ENCODE measurements around the gene SNX3. TPM values are rescaled to one million over a fixed set of nuclear protein-coding genes. Genes with fewer than 3 reads are reported as not detected.

SNX3 gene
- total and polyA plus RNA-seq, 9 donors, result 140 to 437 (median 180) TPM

DNA sequence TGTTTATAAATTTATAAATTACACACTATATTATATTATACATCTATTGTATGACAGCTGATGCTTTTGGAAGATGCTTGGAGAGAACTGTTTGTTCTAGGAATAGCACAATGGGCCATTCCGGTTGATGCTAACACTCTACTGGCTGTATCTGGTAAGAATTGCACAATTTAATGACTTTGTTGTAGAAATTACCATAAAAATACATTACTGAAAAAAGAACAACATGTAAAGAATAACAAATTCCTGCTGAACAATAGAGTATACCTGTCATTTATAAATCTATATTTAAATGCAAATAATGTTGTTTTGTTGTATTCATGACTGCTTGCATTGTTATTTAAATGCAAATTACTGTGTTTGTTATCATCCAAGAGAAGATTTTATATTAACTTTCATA lies 80.6 kb downstream of the SNX3 start:
- no peaks in the 10 kb centered on the region for H3K36me3 ChIP-seq
- H3K4me3 ChIP-seq, result no peak overlapping the region
- H3K9me3 ChIP-seq, result no peaks in the 10 kb centered on the region
- intact Hi-C loops (cut with DNase I), result no loop called here
- no peak overlapping the region for H3K27ac ChIP-seq
- TF ChIP-seq EP300 (IDR thresholded peaks at IDR 0.05) (no peak), POLR2A (IDR thresholded peaks at IDR 0.05) (no peak), CTCF (IDR thresholded peaks at IDR 0.05) (no peak)
- WGBS, 3 donors, result 23 to 26% (median 25%) methylated on average over 1 of the region's 1 CpG
- H3K4me1 ChIP-seq (ENCODE audit: insufficient read depth), result peaks cover 2% of the 10 kb centered on the region
- no peaks in the 10 kb centered on the region for H3K27me3 ChIP-seq
- DNase-seq, result no peak

DNA sequence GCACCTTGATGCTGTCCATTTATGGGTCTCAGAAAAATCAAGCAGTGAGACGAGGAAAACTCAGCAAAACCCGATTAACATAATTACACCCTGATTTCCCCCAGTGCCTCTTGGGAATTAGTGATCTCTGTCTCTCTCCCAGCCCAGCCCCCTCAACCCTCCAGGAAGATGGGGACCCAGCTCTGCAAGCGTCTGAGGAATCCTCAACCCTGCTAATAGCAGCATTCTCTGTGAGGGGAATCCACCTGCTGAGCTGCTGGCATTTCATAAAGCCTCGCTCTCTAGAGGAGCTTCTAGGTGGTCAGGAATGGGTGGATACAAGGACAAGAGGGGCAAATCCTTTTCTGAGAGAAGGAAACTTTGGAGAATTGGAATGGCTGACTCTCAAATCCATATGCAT lies 81.1 kb downstream of the SNX3 start:
- WGBS, 3 donors, result 8 to 19% (median 16%) methylated on average over 4 of the region's 4 CpGs

DNA sequence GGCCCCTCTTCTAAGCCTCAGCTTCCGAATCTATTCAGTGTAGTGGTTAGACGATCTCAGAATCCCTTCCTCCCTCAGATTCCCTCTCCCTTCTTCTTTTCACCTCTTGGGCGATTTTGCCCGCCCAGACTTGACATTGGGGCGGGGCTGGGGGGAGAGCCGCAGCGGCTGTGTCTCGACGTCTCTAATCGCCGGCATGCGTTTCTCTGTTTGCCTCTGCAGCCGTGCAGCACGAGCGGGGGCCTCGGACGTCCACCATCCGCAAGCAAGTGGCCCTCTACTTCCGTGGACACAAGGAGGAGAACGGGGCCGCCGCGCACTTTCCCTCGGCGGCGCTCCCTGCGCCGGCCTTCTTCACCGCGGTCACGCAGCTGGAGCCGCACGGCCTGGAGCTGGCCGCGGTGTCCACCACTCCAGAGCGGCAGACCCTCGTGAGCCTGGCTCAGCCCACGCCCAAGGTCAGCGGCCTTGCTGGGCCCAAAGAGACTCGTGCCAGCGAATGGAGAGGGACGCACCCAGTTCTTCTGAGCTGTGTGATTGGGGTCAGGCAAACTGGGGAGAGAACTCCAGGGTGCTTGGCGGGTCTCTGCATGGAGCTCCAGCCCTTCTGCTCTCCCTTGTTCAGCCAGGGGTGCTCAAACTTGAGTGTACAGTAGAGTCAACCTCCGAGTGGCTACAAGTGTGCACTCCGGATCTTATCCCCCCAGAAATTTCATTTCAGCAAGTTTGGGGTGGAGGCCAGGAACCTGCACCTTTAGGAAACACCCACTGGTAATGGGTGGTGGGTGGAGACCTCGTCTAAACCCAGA lies 84.4 kb downstream of the SNX3 start:
- TF ChIP-seq POLR2A (IDR thresholded peaks at IDR 0.05), result no peak
- TF ChIP-seq EP300 (IDR thresholded peaks at IDR 0.05), result no peak
- no peak for TF ChIP-seq CTCF (IDR thresholded peaks at IDR 0.05)

More for the DNA sequence above, 81.1 kb downstream of the SNX3 start:
- H3K27ac ChIP-seq, result no peak overlapping the region
- H3K9me3 ChIP-seq, result no peaks in the 10 kb centered on the region
- no peak overlapping the region for H3K4me3 ChIP-seq
- no peaks in the 10 kb centered on the region for H3K27me3 ChIP-seq
- peaks cover 2% of the 10 kb centered on the region for H3K4me1 ChIP-seq (ENCODE audit: insufficient read depth)
- DNase-seq, result no peak
- intact Hi-C loops (cut with DNase I), result no loop called here
- TF ChIP-seq EP300 (IDR thresholded peaks at IDR 0.05) (no peak), POLR2A (IDR thresholded peaks at IDR 0.05) (no peak), CTCF (IDR thresholded peaks at IDR 0.05) (no peak)
- no peaks in the 10 kb centered on the region for H3K36me3 ChIP-seq

GRCh38 chr6:108175592-108176279 lies 85.1 kb downstream of the SNX3 start:
- H3K4me3 ChIP-seq, result no peak overlapping the region
- TF ChIP-seq EP300 (IDR thresholded peaks at IDR 0.05) (no peak), POLR2A (IDR thresholded peaks at IDR 0.05) (no peak), CTCF (IDR thresholded peaks at IDR 0.05) (no peak)
- no peak overlapping the region for H3K27ac ChIP-seq
- intact Hi-C loops (cut with DNase I), result no loop called here
- DNase-seq, result no peak
- 2 to 3% (median 3%) methylated on average over 34 to 38 of the region's 38 CpGs for WGBS, 3 donors
- peaks cover 0 to 3% of the 10 kb centered on the region in 2 donors for H3K9me3 ChIP-seq
- no peaks in the 10 kb centered on the region for H3K27me3 ChIP-seq
- peaks cover 2% of the 10 kb centered on the region for H3K4me1 ChIP-seq (ENCODE audit: insufficient read depth)
- H3K36me3 ChIP-seq, result no peaks in the 10 kb centered on the region

More for the DNA sequence above, 84.4 kb downstream of the SNX3 start:
- DNase-seq, result no peak
- 12 to 13% (median 12%) methylated on average over 35 to 46 of the region's 46 CpGs for WGBS, 3 donors
- Histone ChIP-seq H3K4me3 (no peak overlapping the region), H3K4me1 (ENCODE audit: insufficient read depth) (peaks cover 2% of the 10 kb centered on the region), H3K27me3 (no peaks in the 10 kb centered on the region), H3K9me3 (peaks cover 0 to 3% of the 10 kb centered on the region in 2 donors), H3K36me3 (no peaks in the 10 kb centered on the region), H3K27ac (no peak overlapping the region)
- intact Hi-C loops (cut with DNase I), result no loop called here
